Heart right ventricle (tissue), 16 donors: ENCODE results near the gene RNF19B. TPM values are rescaled to one million over a fixed set of nuclear protein-coding genes. Genes with fewer than 3 reads are reported as not detected.

Experiments used
- ATAC-seq, 8 donors: fragments of 200-7000 bp; cut with Tn5 transposase; one replicate each; pipeline ENCODE4 v1.9.1; 2020; ENCODE audit warnings: mild to moderate bottlenecking in 8 of 8, moderate library complexity in 8 of 8, moderate number of reproducible peaks in 1 of 8
- DNase-seq, 2 donors: peaks; one replicate each; pipeline ENCODE4 v3.0.0-alpha.2; 2020
- H3K27ac ChIP-seq, 10 donors: fragments of 200-600 bp; sonication (generic) in 2 of 10; one replicate each; pipeline versions ENCODE4 v1.5.0 to v1.8.0; 2020 to 2022; ENCODE audit warnings: mild to moderate bottlenecking in 3 of 10
- H3K27me3 ChIP-seq, 7 donors: fragments of 200-600 bp; one replicate each; pipeline ENCODE4 v1.8.0; 2021 to 2022; ENCODE audit warnings: mild to moderate bottlenecking in 2 of 7
- H3K36me3 ChIP-seq, 9 donors: fragments of 200-600 bp; sonication (generic) in 1 of 9; one replicate each; pipeline versions ENCODE4 v1.5.0 to v1.8.0; 2020 to 2022; ENCODE audit warnings: mild to moderate bottlenecking in 2 of 9
- H3K4me1 ChIP-seq, 9 donors: fragments of 200-600 bp; sonication (generic) in 1 of 9; one replicate each; pipeline versions ENCODE4 v1.5.0 to v1.8.0; 2020 to 2022; ENCODE audit warnings: mild to moderate bottlenecking in 4 of 9
- H3K4me3 ChIP-seq, 10 donors: fragments of 200-600 bp; sonication (generic) in 2 of 10; one replicate each; pipeline versions ENCODE4 v1.5.0 to v1.8.0; 2020 to 2022; ENCODE audit warnings: mild to moderate bottlenecking in 7 of 10, moderate library complexity in 2 of 10
- H3K9me3 ChIP-seq, 11 donors: fragments of 200-600 bp in 10 of 11; sonication (generic) in 2 of 11; one replicate each; pipeline versions ENCODE4 v1.5.0 to v1.8.0; 2013 to 2022; ENCODE audit warnings: mild to moderate bottlenecking in 2 of 11, control low read depth in 1 of 11, moderate library complexity in 1 of 11
- WGBS, 2 donors: extraction: QIAGEN DNeasy Blood & Tissue Kit; methylation state at CpG; one replicate each; pipeline ENCODE4 v1.1.7; 2013; ENCODE audit warnings: inconsistent platforms in 1 of 2; 5-methylcytosine and 5-hydroxymethylcytosine counted together
- intact Hi-C, 10 donors: fragments of 100-400 bp; cut with DNase I; formaldehyde crosslinking; loops; one replicate each; pipeline versions ENCODE4 v1.11.1 to v1.14.2; 2022
- polyA plus RNA-seq, 2 donors: library from polyadenylated mRNA; stranded (reverse); fragments of 200-250 nt; gene quantifications; one replicate each; pipeline ENCODE4 v1.2.3, GENCODE V29; 2013
- total RNA-seq, 10 donors: library from RNA; stranded (reverse); fragmentation: NEBNext Ultra II Directional in 3 of 10; extraction: Animal tissue kit (Norgen Biotek cat#: 25700) in 3 of 10; gene quantifications; one replicate each; pipeline versions ENCODE4 v1.2.1 to v1.2.4, GENCODE V29; 2021 to 2023
- TF ChIP-seq, protein P1 (sequence below), 9 donors: fragments of 200-600 bp; sonication (generic) in 2 of 9; IDR thresholded peaks; one replicate each; pipeline versions ENCODE4 v1.5.0 to v1.8.0; 2021 to 2022; ENCODE audit warnings: antibody characterized with exemption in 9 of 9, mild to moderate bottlenecking in 5 of 9, moderate library complexity in 1 of 9
- donor health status: Arrhythmogenic right ventricular cardiomyopathy.
- donor health status: ischemic (EF 13 %, LVEDD 7.1; RV severe dilation, severe dysfunction).
- donor health status: healthy with polysubstance abuse.
- donor health status: DM: no; HTN: yes; CAD: no.
- donor health status: DM: no; HTN: no; CAD: no.
- donor health status: ischemic (EF 25% LVEDD 6.9; RV normal size, moderate dysfunction).
- donor health status: ischemic (EF 25% LVEDD 5.7; RV mildly dilated, moderate dysfunction).
- donor health status: healthy.
- donor health status: DM: yes; HTN: yes; CAD: no.
- donor health status: Ischemic cardiomyopathy.
- donor health status: ischemic (EF 35%, LVEDD 5.7; RV mildly dilated, moderate dysfunction).
- donor health status: nonischemic (EF 11% LVEDD 7.7; RV severe dilation, severe dysfunction).
- donor health status: DM: yes; HTN: yes; CAD: no.
- donor health status: PGD.
- donor health status: ischemic (EF 29% LVEDD 5.4; RV normal size, mild dysfunction).
- donor health status: nonischemic (EF 23%, LVEDD 6.1; RV moderate dilation, normal function).

Gene RNF19B
- total and polyA plus RNA-seq, 12 donors = 1.1 to 36.9 (median 13.2) TPM

DNA sequence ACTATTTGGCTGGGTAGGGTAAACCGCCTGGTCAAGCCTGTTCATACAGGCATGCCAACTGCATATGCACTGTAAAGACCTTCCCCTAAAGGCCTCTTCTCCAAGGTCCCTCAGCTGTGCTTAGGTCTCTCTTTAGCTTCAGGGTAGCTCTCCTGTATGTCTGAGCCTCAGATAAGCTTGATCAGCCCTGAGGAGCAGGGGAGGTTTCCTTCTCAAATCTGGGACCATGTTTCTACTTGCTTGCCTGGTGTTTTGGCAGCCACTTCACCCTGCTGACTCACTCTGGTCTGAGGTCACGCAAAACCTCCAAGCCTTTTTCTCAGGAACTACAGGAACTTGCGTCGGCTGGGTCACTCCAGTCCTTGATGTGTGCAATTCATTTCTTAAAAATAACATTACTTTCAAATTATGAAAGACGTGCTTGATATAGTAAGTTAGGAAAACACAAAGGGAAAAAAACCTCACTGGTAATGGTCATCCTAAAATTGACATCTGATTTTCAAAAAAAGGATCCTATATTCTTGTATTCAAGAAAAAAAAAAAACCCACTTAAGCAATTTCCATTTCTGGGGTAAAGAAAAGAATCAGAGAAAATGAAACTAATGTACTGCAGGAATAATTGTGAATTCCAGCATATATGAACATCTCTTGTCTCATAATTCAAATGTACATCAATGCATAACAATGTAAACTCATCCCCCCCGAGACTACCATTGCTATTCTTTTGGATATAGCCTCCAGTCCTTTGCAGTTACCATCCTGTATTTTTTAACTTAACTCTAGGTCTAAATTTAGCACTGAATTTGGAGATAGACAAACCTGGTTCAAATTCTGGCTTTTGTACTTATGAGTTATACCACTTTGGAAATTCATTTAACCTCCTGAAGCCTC lies 24.8 kb upstream of the RNF19B start:
- DNase-seq = peak; percentile 42 to 89
- H3K9me3 ChIP-seq = no peaks in the 10 kb centered on the region
- intact Hi-C loops = loop anchor here in 1 of 10 donors (2.0 kb wide), 1 partner anchor 25 kb away; the partner anchor contains the start of gene RNF19B
- no peaks in the 10 kb centered on the region for H3K36me3 ChIP-seq
- H3K4me3 ChIP-seq = no peak overlapping the region
- peak overlapping the region in 9 of 10 donors; percentile 17 to 90 (median 66) for H3K27ac ChIP-seq
- peak; percentile 61 to 87 (median 80) for ATAC-seq
- H3K27me3 ChIP-seq = no peaks in the 10 kb centered on the region
- TF ChIP-seq, protein P1, sequence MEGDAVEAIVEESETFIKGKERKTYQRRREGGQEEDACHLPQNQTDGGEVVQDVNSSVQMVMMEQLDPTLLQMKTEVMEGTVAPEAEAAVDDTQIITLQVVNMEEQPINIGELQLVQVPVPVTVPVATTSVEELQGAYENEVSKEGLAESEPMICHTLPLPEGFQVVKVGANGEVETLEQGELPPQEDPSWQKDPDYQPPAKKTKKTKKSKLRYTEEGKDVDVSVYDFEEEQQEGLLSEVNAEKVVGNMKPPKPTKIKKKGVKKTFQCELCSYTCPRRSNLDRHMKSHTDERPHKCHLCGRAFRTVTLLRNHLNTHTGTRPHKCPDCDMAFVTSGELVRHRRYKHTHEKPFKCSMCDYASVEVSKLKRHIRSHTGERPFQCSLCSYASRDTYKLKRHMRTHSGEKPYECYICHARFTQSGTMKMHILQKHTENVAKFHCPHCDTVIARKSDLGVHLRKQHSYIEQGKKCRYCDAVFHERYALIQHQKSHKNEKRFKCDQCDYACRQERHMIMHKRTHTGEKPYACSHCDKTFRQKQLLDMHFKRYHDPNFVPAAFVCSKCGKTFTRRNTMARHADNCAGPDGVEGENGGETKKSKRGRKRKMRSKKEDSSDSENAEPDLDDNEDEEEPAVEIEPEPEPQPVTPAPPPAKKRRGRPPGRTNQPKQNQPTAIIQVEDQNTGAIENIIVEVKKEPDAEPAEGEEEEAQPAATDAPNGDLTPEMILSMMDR (IDR thresholded peaks at IDR 0.05) = no peak
- peaks cover 12 to 92% (median 52%) of the 10 kb centered on the region in 9 donors for H3K4me1 ChIP-seq
- 39 to 50% methylated on average over 6 of the region's 6 CpGs for WGBS, 2 donors

DNA sequence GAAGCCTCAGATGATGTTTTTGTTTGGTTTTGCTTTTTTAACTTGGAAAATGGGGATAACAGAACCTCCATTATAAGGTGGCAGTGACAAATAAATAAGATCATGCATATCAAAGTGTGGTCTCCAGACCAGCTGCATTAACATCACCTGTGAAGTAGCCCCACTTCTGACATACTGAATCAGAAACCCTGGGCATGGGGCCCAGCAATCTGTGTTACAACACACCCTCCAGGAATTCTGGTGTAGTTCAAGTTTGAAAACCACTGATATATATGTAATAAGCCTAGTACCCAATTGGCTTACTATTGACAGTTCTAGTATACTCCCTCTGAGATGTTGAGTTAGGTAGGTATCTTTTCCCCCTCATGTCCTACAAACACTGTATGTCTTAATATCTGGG lies 24.1 kb upstream of the RNF19B start:
- Histone ChIP-seq H3K27ac (peak overlapping the region in 9 of 10 donors; percentile 17 to 90 (median 66)), H3K4me3 (no peak overlapping the region), H3K36me3 (no peaks in the 10 kb centered on the region), H3K9me3 (no peaks in the 10 kb centered on the region), H3K4me1 (peaks cover 12 to 94% (median 52%) of the 10 kb centered on the region in 9 donors), H3K27me3 (no peaks in the 10 kb centered on the region)
- no peak for DNase-seq
- ATAC-seq = peak in 2 of 8 donors; percentile 16
- intact Hi-C loops = loop anchor here in 1 of 10 donors (2.0 kb wide), 1 partner anchor 24 kb away; the partner anchor contains the start of gene RNF19B
- TF ChIP-seq, protein P1 (IDR thresholded peaks at IDR 0.05) = no peak

DNA sequence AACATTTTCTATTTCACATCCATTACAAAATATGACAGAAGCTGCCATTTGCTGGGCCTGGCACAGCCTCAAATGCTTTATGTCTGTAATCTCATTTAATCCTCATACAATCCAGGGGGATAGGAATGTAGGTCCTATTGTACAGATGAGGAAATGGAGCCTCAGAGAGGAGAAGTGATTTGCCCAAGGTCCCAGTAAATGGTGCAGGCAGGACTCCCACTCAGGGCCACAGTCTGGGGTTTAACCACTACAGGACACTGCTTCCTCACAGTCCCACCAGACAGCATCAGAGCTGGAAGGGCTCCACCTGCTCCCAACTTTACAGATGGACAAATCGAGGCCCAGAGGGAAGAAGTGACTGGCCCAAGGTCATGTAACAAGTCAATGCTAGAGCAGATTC lies 20.6 kb upstream of the RNF19B start:
- Histone ChIP-seq H3K36me3 (no peaks in the 10 kb centered on the region), H3K27ac (peak overlapping the region in 2 of 10 donors; percentile 40 to 79), H3K27me3 (no peaks in the 10 kb centered on the region), H3K4me1 (peaks cover 7 to 94% (median 27%) of the 10 kb centered on the region in 9 donors), H3K9me3 (no peaks in the 10 kb centered on the region), H3K4me3 (no peak overlapping the region)
- ATAC-seq (no peak), DNase-seq (no peak)
- WGBS, 2 donors = 95 to 100% methylated on average over 1 of the region's 1 CpG
- intact Hi-C loops = no loop called here
- TF ChIP-seq, protein P1 (IDR thresholded peaks at IDR 0.05) = no peak

DNA sequence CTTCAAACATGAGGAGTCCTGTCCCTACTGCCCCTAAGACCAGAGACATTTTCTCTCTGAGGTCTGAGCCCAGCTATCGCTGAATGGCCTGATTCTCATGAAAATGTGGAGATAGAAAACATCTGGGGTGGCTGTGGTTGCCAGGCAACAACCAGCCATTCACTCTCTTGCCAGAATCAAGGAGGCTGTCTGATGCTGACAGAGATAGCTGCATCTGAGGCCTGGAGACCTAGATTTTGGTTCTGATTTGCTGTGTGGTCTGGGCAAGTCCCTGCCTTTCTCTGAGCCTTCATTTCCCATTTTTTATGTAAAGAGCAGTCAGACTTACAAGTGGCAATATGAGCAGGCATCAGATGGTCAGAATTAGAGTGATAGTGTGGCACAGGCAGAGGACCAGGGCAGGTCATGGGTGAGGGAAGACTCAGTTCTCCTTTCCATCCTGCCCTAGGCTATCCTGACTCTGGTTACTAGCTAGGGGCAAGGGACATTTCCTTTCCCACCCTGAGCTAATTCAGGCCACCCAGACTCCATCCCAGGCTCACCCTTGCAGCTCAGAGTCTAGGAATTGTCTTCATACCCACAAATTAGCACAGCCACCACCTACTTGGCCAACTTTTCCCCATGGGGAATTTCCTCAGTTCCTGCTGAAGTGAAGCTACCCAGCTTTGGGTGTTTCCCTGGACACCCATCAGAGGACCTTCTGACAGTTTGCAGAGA lies 20.0 kb upstream of the RNF19B start:
- WGBS, 2 donors = 67 to 93% methylated on average over 1 of the region's 1 CpG
- Histone ChIP-seq H3K36me3 (no peaks in the 10 kb centered on the region), H3K4me3 (no peak overlapping the region), H3K27ac (peak overlapping the region in 5 of 10 donors; percentile 1 to 79 (median 30)), H3K27me3 (no peaks in the 10 kb centered on the region), H3K9me3 (no peaks in the 10 kb centered on the region), H3K4me1 (peaks cover 7 to 93% (median 25%) of the 10 kb centered on the region in 9 donors)
- intact Hi-C loops = no loop called here
- TF ChIP-seq, protein P1 (IDR thresholded peaks at IDR 0.05) = no peak
- DNase-seq = no peak
- ATAC-seq = no peak
